Fibroblast of lung (primary cell): ENCODE results near the gene CCDC187.

ENCODE experiments used
- CTCF ChIP-seq, 2 donors: IDR thresholded peaks in 1 of 2; conservative IDR thresholded peaks in 1 of 2; 1 replicate in 1 of 2; 2 replicates in 1 of 2; pipeline ENCODE4 v1.5.1; 2011 to 2012; ENCODE audit warnings: low read length in 2 of 2, control low read depth in 1 of 2, inconsistent platforms in 1 of 2, low read depth in 1 of 2, mild to moderate bottlenecking in 1 of 2
- EZH2 ChIP-seq: IDR thresholded peaks from 2 replicates; pipeline ENCODE4 v1.5.1; 2012; ENCODE audit warnings: low read length, control low read depth, mild to moderate bottlenecking; ENCODE audit errors: missing control alignments

DNA sequence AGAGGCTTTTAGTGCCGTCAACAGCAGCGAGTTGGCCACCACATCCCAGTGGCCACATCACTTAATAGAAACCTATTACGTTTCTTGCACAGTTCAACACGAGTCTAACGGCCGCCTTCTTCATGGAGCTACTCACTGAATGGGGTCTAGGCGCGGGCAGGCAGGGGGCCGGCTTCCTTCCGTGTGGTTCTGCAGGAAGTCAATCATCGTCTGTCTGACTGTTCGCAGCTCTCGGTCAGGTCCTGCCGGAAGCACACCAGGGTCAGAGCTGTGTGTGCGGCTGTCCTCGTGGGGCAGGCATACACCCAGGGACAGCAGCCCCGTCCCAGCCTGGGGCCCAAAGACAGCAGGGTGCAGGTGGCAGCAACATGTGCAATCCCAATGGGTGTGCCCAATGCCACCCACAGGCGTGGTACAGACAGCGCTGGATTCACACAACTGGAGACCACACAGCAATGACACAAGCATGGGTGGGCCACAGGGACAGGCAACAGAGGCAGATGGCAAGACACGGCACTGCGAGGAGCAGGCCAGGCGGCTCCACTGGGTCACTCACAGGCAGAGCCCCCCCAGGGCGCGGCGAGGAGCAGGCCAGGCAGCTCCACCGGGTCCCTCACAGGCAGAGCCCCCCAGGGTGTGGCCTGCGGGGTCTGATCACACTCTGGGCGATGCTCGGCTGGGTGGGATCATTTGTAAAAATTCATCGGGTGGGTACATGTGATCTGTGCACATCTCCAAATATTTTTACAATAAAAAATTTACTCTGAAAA is 79.8 kb downstream of the CCDC187 start:
- no peak for TF ChIP-seq CTCF (conservative IDR thresholded peaks at IDR 0.05 in 1 of 2, IDR thresholded peaks at IDR 0.05 in 1 of 2; ENCODE audit: low read depth in 1 of 2, low read length in 2 of 2)
- no peak for TF ChIP-seq EZH2
